ENCODE results near the gene OR13H1.
"Not testable (repeated sequence)": the region's sequence is repeated elsewhere in the genome, so short reads cannot be mapped to it uniquely, and the experiment has no call there.

OR13H1 gene

DNA sequence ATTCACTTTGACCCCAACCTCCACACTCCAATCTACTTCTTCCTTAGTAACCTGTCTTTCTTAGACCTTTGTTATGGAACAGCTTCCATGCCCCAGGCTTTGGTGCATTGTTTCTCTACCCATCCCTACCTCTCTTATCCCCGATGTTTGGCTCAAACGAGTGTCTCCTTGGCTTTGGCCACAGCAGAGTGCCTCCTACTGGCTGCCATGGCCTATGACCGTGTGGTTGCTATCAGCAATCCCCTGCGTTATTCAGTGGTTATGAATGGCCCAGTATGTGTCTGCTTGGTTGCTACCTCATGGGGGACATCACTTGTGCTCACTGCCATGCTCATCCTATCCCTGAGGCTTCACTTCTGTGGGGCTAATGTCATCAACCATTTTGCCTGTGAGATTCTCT lies 344 bp downstream of the OR13H1 start:
- 95% methylated on average over 4 of the region's 4 CpGs for WGBS
- no peaks in the 10 kb centered on the region for H3K9me3 ChIP-seq (ENCODE audit: control insufficient read depth, low read length)
- H2BK15ac ChIP-seq (ENCODE audit: low read depth, poor library complexity, severe bottlenecking), result no peak overlapping the region
- no peak overlapping the region for H2AK5ac ChIP-seq (ENCODE audit: low read length, severe bottlenecking)
- DNase-seq, result no peak
- H2BK5ac ChIP-seq (ENCODE audit: low read depth, low read length, poor library complexity, severe bottlenecking), result no peak overlapping the region
- H3K4me2 ChIP-seq (ENCODE audit: low read length, poor library complexity, severe bottlenecking), result no peak overlapping the region
- no peak overlapping the region for H3K14ac ChIP-seq (ENCODE audit: low read length in 2 of 2)
- H4K91ac ChIP-seq (ENCODE audit: low read length), result no peak overlapping the region
- peaks cover 0 to 12% of the 10 kb centered on the region in 2 experiments for H3K27me3 ChIP-seq (ENCODE audit: control insufficient read depth in 1 of 2, insufficient read depth in 1 of 2, low read length in 2 of 2)
- no peaks in the 10 kb centered on the region for H3K4me1 ChIP-seq (ENCODE audit: control insufficient read depth, insufficient read depth, low read depth, low read length)
- H2AFZ ChIP-seq (ENCODE audit: low read depth, low read length), result no peak overlapping the region
- no peak overlapping the region for H3K4me3 ChIP-seq (ENCODE audit: insufficient read depth in 1 of 2, low read depth in 1 of 2, low read length in 2 of 2)
- H3K9ac ChIP-seq (ENCODE audit: low read length), result no peak overlapping the region
- peaks cover 0 to 5% of the 10 kb centered on the region in 2 experiments for H3K36me3 ChIP-seq (ENCODE audit: control insufficient read depth in 1 of 2, insufficient read depth in 2 of 2, low read depth in 1 of 2, low read length in 2 of 2)
- no peak overlapping the region for H2BK12ac ChIP-seq (ENCODE audit: low read length in 2 of 2)
- H2BK120ac ChIP-seq (ENCODE audit: low read depth, low read length), result no peak overlapping the region
- H3K79me1 ChIP-seq (replicated peaks; ENCODE audit: low read length, poor library complexity, severe bottlenecking), result peaks cover 9% of the 10 kb centered on the region
- no peak overlapping the region for H4K8ac ChIP-seq (ENCODE audit: low read length)
- no peak overlapping the region for H3K18ac ChIP-seq (ENCODE audit: low read depth in 1 of 2, low read length in 2 of 2)
- no peak overlapping the region for H3K27ac ChIP-seq (ENCODE audit: low read length, poor library complexity, severe bottlenecking)
- H3K23ac ChIP-seq (ENCODE audit: low read length in 2 of 2), result no peak overlapping the region
- H3K4ac ChIP-seq (ENCODE audit: low read depth in 1 of 2, low read length in 2 of 2), result no peak overlapping the region

DNA sequence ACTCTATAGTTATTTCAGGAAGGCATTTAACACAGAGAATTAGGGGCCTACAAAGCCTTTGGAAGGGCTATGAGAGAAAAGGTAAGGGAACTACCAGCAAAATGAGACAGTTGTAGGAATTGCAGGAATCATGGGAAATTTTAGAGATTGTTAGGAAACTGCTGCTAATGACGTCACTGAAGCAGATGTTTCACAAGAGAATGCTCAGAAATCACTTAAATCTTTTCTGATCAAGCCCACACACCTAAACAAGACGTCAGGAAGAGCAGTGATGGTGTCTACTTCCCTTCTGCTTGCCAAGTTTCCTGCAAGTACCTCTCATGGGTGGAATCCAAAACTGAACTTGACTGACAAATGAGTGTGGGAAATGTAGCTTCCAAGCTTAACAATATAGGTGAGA lies 5.1 kb downstream of the OR13H1 start:
- no peak overlapping the region for H2BK15ac ChIP-seq (ENCODE audit: low read depth, poor library complexity, severe bottlenecking)
- no peak overlapping the region for H3K27ac ChIP-seq (ENCODE audit: low read length, poor library complexity, severe bottlenecking)
- peaks cover 6% of the 10 kb centered on the region for H3K79me1 ChIP-seq (replicated peaks; ENCODE audit: low read length, poor library complexity, severe bottlenecking)
- no peak overlapping the region for H2BK12ac ChIP-seq (ENCODE audit: low read length in 2 of 2)
- no peak overlapping the region for H3K14ac ChIP-seq (ENCODE audit: low read length in 2 of 2)
- H3K9me3 ChIP-seq (ENCODE audit: control insufficient read depth, low read length), result no peaks in the 10 kb centered on the region
- peaks cover 0 to 5% of the 10 kb centered on the region in 2 experiments for H3K36me3 ChIP-seq (ENCODE audit: control insufficient read depth in 1 of 2, insufficient read depth in 2 of 2, low read depth in 1 of 2, low read length in 2 of 2)
- no peak overlapping the region for H3K4me3 ChIP-seq (ENCODE audit: insufficient read depth in 1 of 2, low read depth in 1 of 2, low read length in 2 of 2)
- no peak overlapping the region for H2BK5ac ChIP-seq (ENCODE audit: low read depth, low read length, poor library complexity, severe bottlenecking)
- no peak overlapping the region for H2AFZ ChIP-seq (ENCODE audit: low read depth, low read length)
- H3K18ac ChIP-seq (ENCODE audit: low read depth in 1 of 2, low read length in 2 of 2), result no peak overlapping the region
- no peak overlapping the region for H4K91ac ChIP-seq (ENCODE audit: low read length)
- no peak overlapping the region for H3K23ac ChIP-seq (ENCODE audit: low read length in 2 of 2)
- H4K8ac ChIP-seq (ENCODE audit: low read length), result no peak overlapping the region
- H3K27me3 ChIP-seq (ENCODE audit: control insufficient read depth in 1 of 2, insufficient read depth in 1 of 2, low read length in 2 of 2), result peaks cover 0 to 18% of the 10 kb centered on the region in 2 experiments
- no peak overlapping the region for H3K4ac ChIP-seq (ENCODE audit: low read depth in 1 of 2, low read length in 2 of 2)
- H3K9ac ChIP-seq (ENCODE audit: low read length), result no peak overlapping the region
- H2AK5ac ChIP-seq (ENCODE audit: low read length, severe bottlenecking), result no peak overlapping the region
- no peak overlapping the region for H2BK120ac ChIP-seq (ENCODE audit: low read depth, low read length)
- H3K4me1 ChIP-seq (ENCODE audit: control insufficient read depth, insufficient read depth, low read depth, low read length), result no peaks in the 10 kb centered on the region
- no peak for DNase-seq
- 29% methylated on average over 1 of the region's 2 CpGs for WGBS
- no peak overlapping the region for H3K4me2 ChIP-seq (ENCODE audit: low read length, poor library complexity, severe bottlenecking)

DNA sequence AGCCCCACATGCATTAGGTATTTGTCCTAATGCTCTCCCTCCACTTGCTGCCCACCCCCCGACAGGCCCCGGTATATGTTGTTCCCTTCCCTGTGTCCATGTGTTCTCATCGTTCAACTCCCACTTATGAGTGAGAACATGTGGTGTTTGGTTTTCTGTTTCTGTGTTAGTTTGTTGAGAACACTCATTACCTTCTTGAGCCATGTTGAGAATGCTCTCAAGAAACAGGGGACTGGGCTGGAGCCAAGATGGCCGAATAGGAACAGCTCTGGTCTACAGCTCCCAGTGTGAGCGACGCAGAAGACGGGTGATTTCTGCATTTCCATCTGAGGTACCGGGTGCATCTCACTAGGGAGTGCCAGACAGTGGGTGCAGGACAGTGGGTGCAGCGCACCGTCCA lies 8.6 kb downstream of the OR13H1 start:
- not testable (repeated sequence) for H4K91ac ChIP-seq (ENCODE audit: low read length); H2BK120ac ChIP-seq (ENCODE audit: low read depth, low read length); H4K8ac ChIP-seq (ENCODE audit: low read length); H3K4me3 ChIP-seq (ENCODE audit: insufficient read depth in 1 of 2, low read depth in 1 of 2, low read length in 2 of 2); H2AK5ac ChIP-seq (ENCODE audit: low read length, severe bottlenecking); H3K9ac ChIP-seq (ENCODE audit: low read length); H2BK5ac ChIP-seq (ENCODE audit: low read depth, low read length, poor library complexity, severe bottlenecking); H3K23ac ChIP-seq (ENCODE audit: low read length in 2 of 2); H2BK15ac ChIP-seq (ENCODE audit: low read depth, poor library complexity, severe bottlenecking); H3K4me1 ChIP-seq (ENCODE audit: control insufficient read depth, insufficient read depth, low read depth, low read length); H2AFZ ChIP-seq (ENCODE audit: low read depth, low read length); H3K4me2 ChIP-seq (ENCODE audit: low read length, poor library complexity, severe bottlenecking); DNase-seq; H3K4ac ChIP-seq (ENCODE audit: low read depth in 1 of 2, low read length in 2 of 2); H2BK12ac ChIP-seq (ENCODE audit: low read length in 2 of 2); H3K18ac ChIP-seq (ENCODE audit: low read depth in 1 of 2, low read length in 2 of 2); H3K36me3 ChIP-seq (ENCODE audit: control insufficient read depth in 1 of 2, insufficient read depth in 2 of 2, low read depth in 1 of 2, low read length in 2 of 2); H3K9me3 ChIP-seq (ENCODE audit: control insufficient read depth, low read length); H3K79me1 ChIP-seq (replicated peaks; ENCODE audit: low read length, poor library complexity, severe bottlenecking); H3K14ac ChIP-seq (ENCODE audit: low read length in 2 of 2); H3K27ac ChIP-seq (ENCODE audit: low read length, poor library complexity, severe bottlenecking)
- H3K27me3 ChIP-seq (ENCODE audit: control insufficient read depth in 1 of 2, insufficient read depth in 1 of 2, low read length in 2 of 2), result peaks cover 0 to 14% of the 10 kb centered on the region in 2 experiments
- WGBS, result 100% methylated on average over 6 of the region's 10 CpGs

DNA sequence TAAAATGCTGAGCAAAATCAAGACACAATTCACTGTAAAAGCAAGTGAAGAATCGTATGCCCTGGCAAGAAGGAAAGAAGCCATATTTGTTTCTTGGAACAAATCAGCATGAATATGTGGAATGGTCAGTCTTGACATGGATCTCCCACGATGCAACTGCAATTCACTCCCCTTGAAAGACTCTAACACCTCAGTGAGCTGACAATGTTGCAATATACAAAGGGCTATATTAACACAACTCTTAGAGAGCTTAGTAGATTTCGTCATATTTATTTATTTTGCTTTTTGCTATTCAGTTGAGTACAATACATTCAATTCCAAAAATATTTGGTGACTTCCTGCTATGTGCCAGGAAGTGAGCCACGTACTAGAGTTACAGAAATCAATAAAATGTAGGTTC lies 14.7 kb downstream of the OR13H1 start:
- no peak overlapping the region for H3K27ac ChIP-seq (ENCODE audit: low read length, poor library complexity, severe bottlenecking)
- no peak for DNase-seq
- no peak overlapping the region for H2BK5ac ChIP-seq (ENCODE audit: low read depth, low read length, poor library complexity, severe bottlenecking)
- H2BK15ac ChIP-seq (ENCODE audit: low read depth, poor library complexity, severe bottlenecking), result no peak overlapping the region
- WGBS, result 100% methylated on average over 2 of the region's 4 CpGs
- no peak overlapping the region for H2AK5ac ChIP-seq (ENCODE audit: low read length, severe bottlenecking)
- no peak overlapping the region for H4K91ac ChIP-seq (ENCODE audit: low read length)
- H3K14ac ChIP-seq (ENCODE audit: low read length in 2 of 2), result no peak overlapping the region
- peaks cover 0 to 9% of the 10 kb centered on the region in 2 experiments for H3K27me3 ChIP-seq (ENCODE audit: control insufficient read depth in 1 of 2, insufficient read depth in 1 of 2, low read length in 2 of 2)
- no peak overlapping the region for H3K23ac ChIP-seq (ENCODE audit: low read length in 2 of 2)
- no peak overlapping the region for H3K4me3 ChIP-seq (ENCODE audit: insufficient read depth in 1 of 2, low read depth in 1 of 2, low read length in 2 of 2)
- H3K9ac ChIP-seq (ENCODE audit: low read length), result no peak overlapping the region
- no peaks in the 10 kb centered on the region for H3K79me1 ChIP-seq (replicated peaks; ENCODE audit: low read length, poor library complexity, severe bottlenecking)
- no peak overlapping the region for H4K8ac ChIP-seq (ENCODE audit: low read length)
- H3K4me1 ChIP-seq (ENCODE audit: control insufficient read depth, insufficient read depth, low read depth, low read length), result no peaks in the 10 kb centered on the region
- no peaks in the 10 kb centered on the region for H3K9me3 ChIP-seq (ENCODE audit: control insufficient read depth, low read length)
- no peak overlapping the region for H2BK12ac ChIP-seq (ENCODE audit: low read length in 2 of 2)
- H2AFZ ChIP-seq (ENCODE audit: low read depth, low read length), result no peak overlapping the region
- no peak overlapping the region for H3K18ac ChIP-seq (ENCODE audit: low read depth in 1 of 2, low read length in 2 of 2)
- H2BK120ac ChIP-seq (ENCODE audit: low read depth, low read length), result no peak overlapping the region
- no peaks in the 10 kb centered on the region for H3K36me3 ChIP-seq (ENCODE audit: control insufficient read depth in 1 of 2, insufficient read depth in 2 of 2, low read depth in 1 of 2, low read length in 2 of 2)
- H3K4me2 ChIP-seq (ENCODE audit: low read length, poor library complexity, severe bottlenecking), result no peak overlapping the region
- H3K4ac ChIP-seq (ENCODE audit: low read depth in 1 of 2, low read length in 2 of 2), result no peak overlapping the region

Measured in mesenchymal stem cell (in vitro differentiated cells and primary cell).